Smooth muscle cell (in vitro differentiated cells): ENCODE data around the gene FAM186B. TPM values are rescaled to one million over a fixed set of nuclear protein-coding genes. Genes with fewer than 3 reads are reported as not detected.

Source experiments
- DNase-seq: peaks from one replicate; lab custom pipeline; 2025; ENCODE audit not compliant: unreplicated experiment; lab: John Stamatoyannopoulos, UW
- H2AFZ ChIP-seq: fragments of 200-600 bp; sonication (generic); 2 replicates; pipeline ENCODE4 v1.6.0; 2016; ENCODE audit warnings: antibody characterized with exemption, low read depth, mild to moderate bottlenecking
- H3F3A ChIP-seq: fragments of 200-600 bp; sonication (generic); 2 replicates; pipeline ENCODE4 v1.6.0; 2017; ENCODE audit warnings: antibody characterized with exemption, low read depth
- H3K27ac ChIP-seq: fragments of 200-600 bp; sonication (generic); 2 replicates; pipeline ENCODE4 v1.5.1; 2016; ENCODE audit warnings: low read depth, mild to moderate bottlenecking
- H3K27me3 ChIP-seq: fragments of 200-600 bp; sonication (generic); 2 replicates; pipeline ENCODE4 v1.6.1; 2016; ENCODE audit warnings: low read depth, mild to moderate bottlenecking
- H3K36me3 ChIP-seq: fragments of 200-600 bp; sonication (generic); 2 replicates; pipeline ENCODE4 v1.5.1; 2016; ENCODE audit warnings: low read depth
- H3K4me1 ChIP-seq: fragments of 200-600 bp; sonication (generic); 2 replicates; pipeline ENCODE4 v1.5.1; 2016; ENCODE audit warnings: low read depth
- H3K4me2 ChIP-seq: fragments of 200-600 bp; sonication (generic); 2 replicates; pipeline ENCODE4 v1.6.0; 2016; ENCODE audit warnings: mild to moderate bottlenecking
- H3K4me3 ChIP-seq: fragments of 200-600 bp; sonication (generic); 2 replicates; pipeline ENCODE4 v1.5.1; 2016; ENCODE audit warnings: mild to moderate bottlenecking
- H3K79me2 ChIP-seq: fragments of 200-600 bp; sonication (generic); 2 replicates; pipeline ENCODE4 v1.6.0; 2016; ENCODE audit warnings: low read depth, mild to moderate bottlenecking
- H3K9ac ChIP-seq: fragments of 200-600 bp; sonication (generic); 2 replicates; pipeline ENCODE4 v1.6.0; 2016; ENCODE audit warnings: low read depth
- H3K9me3 ChIP-seq: fragments of 200-600 bp; sonication (generic); replicated peaks from 2 replicates; pipeline ENCODE4 v1.5.1; 2016; ENCODE audit warnings: low read depth
- H4K20me1 ChIP-seq: fragments of 200-600 bp; sonication (generic); 2 replicates; pipeline ENCODE4 v1.6.0; 2016; ENCODE audit warnings: low read depth
- CTCF ChIP-seq: fragments of 200-600 bp; sonication (generic); IDR thresholded peaks from 2 replicates; pipeline ENCODE4 v1.5.1; 2017; ENCODE audit warnings: borderline replicate concordance, mild to moderate bottlenecking, antibody characterized with exemption; ENCODE audit not compliant: insufficient read depth, poor library complexity, severe bottlenecking
- WGBS: methylation state at CpG from one replicate; pipeline ENCODE4 v1.1.7; 2016; ENCODE audit warnings: low lambda C conversion rate; 5-methylcytosine and 5-hydroxymethylcytosine counted together
- polyA plus RNA-seq: library from polyadenylated mRNA; unstranded; fragments of >200 nt; fragmentation: Nextera tagmentation; extraction: Ambion mirVana; gene quantifications from 2 replicates; pipeline ENCODE4 v1.2.1, GENCODE V29; 2016
- total RNA-seq: library from RNA; depleted of rRNA; stranded (reverse); fragments of >200 nt; gene quantifications from 2 replicates; pipeline ENCODE4 v1.2.3, GENCODE V29; 2014

Gene FAM186B
- total and polyA plus RNA-seq, 2 experiments from 2014 or later = 0.18 to 1.3 TPM

GRCh38 chr12:49563951-49564685 lies 41.3 kb downstream of the FAM186B start:
- TF ChIP-seq CTCF = no peak
- no peak for DNase-seq
- Histone ChIP-seq H3K9me3 (no peaks in the 10 kb centered on the region), H3K27me3 (no peaks in the 10 kb centered on the region), H3K9ac (no peak overlapping the region), H3K4me2 (no peak overlapping the region), H3K36me3 (no peaks in the 10 kb centered on the region), H3K79me2 (peaks cover 21% of the 10 kb centered on the region), H2AFZ (no peak overlapping the region), H3K4me1 (peaks cover 9% of the 10 kb centered on the region), H4K20me1 (no peaks in the 10 kb centered on the region), H3K4me3 (no peak overlapping the region), H3F3A (no peaks in the 10 kb centered on the region), H3K27ac (no peak overlapping the region)
- WGBS = 96% methylated on average over 14 of the region's 14 CpGs

GRCh38 chr12:49562831-49563230 lies 42.6 kb downstream of the FAM186B start:
- Histone ChIP-seq H3K4me3 (no peak overlapping the region), H3K9me3 (no peaks in the 10 kb centered on the region), H3K4me2 (no peak overlapping the region), H3K4me1 (peaks cover 4% of the 10 kb centered on the region), H4K20me1 (no peaks in the 10 kb centered on the region), H3K27ac (no peak overlapping the region), H3K36me3 (no peaks in the 10 kb centered on the region), H3K27me3 (no peaks in the 10 kb centered on the region), H3K79me2 (peaks cover 14% of the 10 kb centered on the region), H2AFZ (no peak overlapping the region), H3K9ac (no peak overlapping the region), H3F3A (no peaks in the 10 kb centered on the region)
- TF ChIP-seq CTCF = no peak
- WGBS = 98% methylated on average over 6 of the region's 6 CpGs
- no peak for DNase-seq

- no peak overlapping the region for H3K4me2 ChIP-seq
- no peaks in the 10 kb centered on the region for H3K36me3 ChIP-seq
- TF ChIP-seq CTCF = no peak
- H3K9me3 ChIP-seq = no peaks in the 10 kb centered on the region
- no peaks in the 10 kb centered on the region for H4K20me1 ChIP-seq
- H3F3A ChIP-seq = no peaks in the 10 kb centered on the region
- H3K4me1 ChIP-seq = peaks cover 4% of the 10 kb centered on the region
- 96% methylated on average over 6 of the region's 6 CpGs for WGBS
- H3K4me3 ChIP-seq = no peak overlapping the region
- no peak overlapping the region for H2AFZ ChIP-seq
- H3K79me2 ChIP-seq = peaks cover 10% of the 10 kb centered on the region
- H3K27ac ChIP-seq = no peak overlapping the region
- no peaks in the 10 kb centered on the region for H3K27me3 ChIP-seq
- no peak for DNase-seq
- no peak overlapping the region for H3K9ac ChIP-seq
Observed at GRCh38 chr12:49562233-49562632, 43.2 kb downstream of the FAM186B start.

GRCh38 chr12:49560695-49561094 lies 44.7 kb downstream of the FAM186B start:
- no peak overlapping the region for H3K9ac ChIP-seq
- no peak for TF ChIP-seq CTCF
- no peaks in the 10 kb centered on the region for H4K20me1 ChIP-seq
- H3K36me3 ChIP-seq = no peaks in the 10 kb centered on the region
- no peak overlapping the region for H2AFZ ChIP-seq
- no peaks in the 10 kb centered on the region for H3K9me3 ChIP-seq
- no peak overlapping the region for H3K27ac ChIP-seq
- WGBS = 97% methylated on average over 7 of the region's 7 CpGs
- no peak for DNase-seq
- H3K27me3 ChIP-seq = no peaks in the 10 kb centered on the region
- no peak overlapping the region for H3K4me3 ChIP-seq
- no peak overlapping the region for H3K4me2 ChIP-seq
- no peaks in the 10 kb centered on the region for H3K4me1 ChIP-seq
- H3F3A ChIP-seq = no peaks in the 10 kb centered on the region
- no peaks in the 10 kb centered on the region for H3K79me2 ChIP-seq
